Trophoblast cell (in vitro differentiated cells and primary cell): Measurements from ENCODE around the gene GBF1.

ENCODE experiments used
- DNase-seq, 2 donors: peaks; one replicate each; pipeline ENCODE4 v3.0.0-alpha.2; 2016
- H2AFZ ChIP-seq: 2 replicates; pipeline ENCODE4 v1.6.1; 2013; ENCODE audit warnings: low read length, moderate library complexity, mild to moderate bottlenecking; ENCODE audit not compliant: insufficient read depth, poor library complexity
- H2AK5ac ChIP-seq: 2 replicates; pipeline ENCODE4 v1.6.1; 2013; ENCODE audit warnings: mild to moderate bottlenecking, low read length
- H2BK120ac ChIP-seq: 2 replicates; pipeline ENCODE4 v1.6.1; 2013; ENCODE audit warnings: low read length, mild to moderate bottlenecking, moderate library complexity; ENCODE audit not compliant: insufficient read depth, poor library complexity
- H2BK12ac ChIP-seq: 2 replicates; pipeline ENCODE4 v1.6.1; 2013; ENCODE audit warnings: mild to moderate bottlenecking, low read length, moderate library complexity
- H2BK5ac ChIP-seq: 2 replicates; pipeline ENCODE4 v1.6.1; 2013; ENCODE audit warnings: low read length, low read depth, moderate library complexity, mild to moderate bottlenecking; ENCODE audit not compliant: poor library complexity
- H3K14ac ChIP-seq: 2 replicates; pipeline ENCODE4 v1.6.1; 2013; ENCODE audit warnings: mild to moderate bottlenecking, low read length
- H3K18ac ChIP-seq: 2 replicates; pipeline ENCODE4 v1.6.1; 2013; ENCODE audit warnings: mild to moderate bottlenecking, low read length
- H3K23ac ChIP-seq: 2 replicates; pipeline ENCODE4 v1.6.1; 2013; ENCODE audit warnings: low read length
- H3K27ac ChIP-seq: 2 replicates; pipeline ENCODE4 v1.5.1; 2013; ENCODE audit warnings: low read depth, mild to moderate bottlenecking, inconsistent platforms, low read length, moderate library complexity
- H3K27me3 ChIP-seq: 2 replicates; pipeline ENCODE4 v1.6.1; 2013; ENCODE audit warnings: inconsistent platforms, mild to moderate bottlenecking, low read length, moderate library complexity; ENCODE audit not compliant: insufficient read depth
- H3K36me3 ChIP-seq, 2 experiments: 1 replicate in 1 of 2; 2 replicates in 1 of 2; pipeline ENCODE4 v1.6.1; 2013; ENCODE audit warnings: low read length in 2 of 2, mild to moderate bottlenecking in 2 of 2, moderate library complexity in 1 of 2; ENCODE audit not compliant: insufficient read depth in 2 of 2, control insufficient read depth in 1 of 2
- H3K4ac ChIP-seq: 2 replicates; pipeline ENCODE4 v1.6.1; 2013; ENCODE audit warnings: low read depth, mild to moderate bottlenecking, low read length, moderate library complexity
- H3K4me1 ChIP-seq, 2 experiments: 1 replicate in 1 of 2; 2 replicates in 1 of 2; pipeline ENCODE4 v1.6.1; 2013; ENCODE audit warnings: low read length in 2 of 2, mild to moderate bottlenecking in 2 of 2, moderate library complexity in 1 of 2; ENCODE audit not compliant: insufficient read depth in 2 of 2, control insufficient read depth in 1 of 2
- H3K4me2 ChIP-seq: 2 replicates; pipeline ENCODE4 v1.6.1; 2013; ENCODE audit warnings: inconsistent platforms, mild to moderate bottlenecking, low read length, moderate library complexity
- H3K4me3 ChIP-seq: 2 replicates; pipeline ENCODE4 v1.5.1; 2013; ENCODE audit warnings: mild to moderate bottlenecking, low read depth, low read length, inconsistent platforms
- H3K79me1 ChIP-seq: one replicate; pipeline ENCODE4 v1.6.1; 2013; ENCODE audit warnings: low read length
- H3K79me2 ChIP-seq: 2 replicates; pipeline ENCODE4 v1.6.1; 2013; ENCODE audit warnings: low read length, mild to moderate bottlenecking; ENCODE audit not compliant: control insufficient read depth, insufficient read depth, poor library complexity
- H3K9ac ChIP-seq: 2 replicates; pipeline ENCODE4 v1.6.1; 2013; ENCODE audit warnings: mild to moderate bottlenecking, low read length
- H3K9me3 ChIP-seq: 2 replicates; pipeline ENCODE4 v1.6.1; 2013; ENCODE audit warnings: low read depth, mild to moderate bottlenecking, control low read depth, inconsistent platforms, low read length; ENCODE audit not compliant: insufficient read depth
- H4K12ac ChIP-seq: 2 replicates; pipeline ENCODE4 v1.6.1; 2013; ENCODE audit warnings: low read depth, mild to moderate bottlenecking, low read length, moderate library complexity
- H4K8ac ChIP-seq: 2 replicates; pipeline ENCODE4 v1.6.1; 2013; ENCODE audit warnings: low read depth, mild to moderate bottlenecking, low read length, moderate library complexity
- H4K91ac ChIP-seq: one replicate; pipeline ENCODE4 v1.6.1; 2013; ENCODE audit warnings: low read depth, mild to moderate bottlenecking, low read length, moderate library complexity
- WGBS: extraction: QIAGEN DNeasy Blood & Tissue Kit; methylation state at CpG from one replicate; pipeline ENCODE4 v1.1.7; 2013; ENCODE audit warnings: missing lambda C conversion rate; ENCODE audit not compliant: insufficient read length, insufficient coverage; ENCODE audit errors: extremely low coverage; 5-methylcytosine and 5-hydroxymethylcytosine counted together

Gene GBF1

GRCh38 chr10:102327641-102328040 is 82.3 kb downstream of the GBF1 start:
- no peaks in the 10 kb centered on the region for H3K9me3 ChIP-seq
- H3K4me3 ChIP-seq: no peak overlapping the region
- no peaks in the 10 kb centered on the region for H3K79me2 ChIP-seq
- no peak overlapping the region for H3K27ac ChIP-seq
- no peak overlapping the region for H3K23ac ChIP-seq
- H4K8ac ChIP-seq: no peak overlapping the region
- no peak overlapping the region for H3K4me2 ChIP-seq
- no peaks in the 10 kb centered on the region for H3K79me1 ChIP-seq
- H4K91ac ChIP-seq: no peak overlapping the region
- H3K14ac ChIP-seq: no peak overlapping the region
- no peak overlapping the region for H2BK120ac ChIP-seq
- no peaks in the 10 kb centered on the region for H3K36me3 ChIP-seq
- peaks cover 0 to 2% of the 10 kb centered on the region in 2 experiments for H3K4me1 ChIP-seq
- H2AK5ac ChIP-seq: no peak overlapping the region
- no peak overlapping the region for H3K18ac ChIP-seq
- no peak overlapping the region for H2BK5ac ChIP-seq
- no peak overlapping the region for H3K9ac ChIP-seq
- no peak for DNase-seq
- no peak overlapping the region for H4K12ac ChIP-seq
- no peaks in the 10 kb centered on the region for H3K27me3 ChIP-seq
- no CpG with 5 or more reads among the region's 2 CpGs for WGBS
- H2AFZ ChIP-seq: no peak overlapping the region
- no peak overlapping the region for H3K4ac ChIP-seq
- H2BK12ac ChIP-seq: no peak overlapping the region

GRCh38 chr10:102332772-102333171 is 87.4 kb downstream of the GBF1 start:
- no peaks in the 10 kb centered on the region for H3K27me3 ChIP-seq
- H2BK5ac ChIP-seq: no peak overlapping the region

DNA sequence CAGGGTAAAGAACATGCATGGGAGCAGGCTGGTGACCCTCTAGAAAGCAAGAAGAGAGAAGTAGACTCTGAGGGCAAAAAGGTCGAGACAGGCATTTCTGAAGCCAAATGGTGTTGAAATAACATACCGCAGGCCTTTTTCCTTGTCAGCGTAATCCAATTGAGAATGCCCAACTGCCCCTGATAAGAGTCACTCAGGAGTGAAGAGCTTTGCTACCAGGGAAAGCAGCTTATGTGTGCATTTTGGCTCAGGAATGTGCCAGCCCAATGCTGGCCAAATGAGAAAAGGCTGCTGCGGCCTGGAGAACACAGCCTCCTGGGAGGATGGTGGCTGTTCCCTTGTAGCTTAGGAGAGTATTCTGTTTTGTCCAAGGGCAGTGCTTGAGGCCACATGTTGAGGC is 88.8 kb downstream of the GBF1 start:
- no peak overlapping the region for H4K91ac ChIP-seq
- H2AFZ ChIP-seq: no peak overlapping the region

More at GRCh38 chr10:102332772-102333171, 87.4 kb downstream of the GBF1 start:
- no peak overlapping the region for H3K4me3 ChIP-seq
- no peak overlapping the region for H2BK120ac ChIP-seq
- no peak overlapping the region for H3K4me2 ChIP-seq
- no peak overlapping the region for H4K8ac ChIP-seq
- H2AK5ac ChIP-seq: no peak overlapping the region
- H3K4ac ChIP-seq: no peak overlapping the region
- no peak overlapping the region for H2AFZ ChIP-seq
- H3K23ac ChIP-seq: no peak overlapping the region
- DNase-seq: no peak
- H3K18ac ChIP-seq: no peak overlapping the region
- no peak overlapping the region for H4K12ac ChIP-seq
- H3K27ac ChIP-seq: no peak overlapping the region
- H4K91ac ChIP-seq: no peak overlapping the region
- H3K9ac ChIP-seq: no peak overlapping the region
- no peak overlapping the region for H3K14ac ChIP-seq
- no peaks in the 10 kb centered on the region for H3K79me1 ChIP-seq
- H2BK12ac ChIP-seq: no peak overlapping the region
- H3K9me3 ChIP-seq: no peaks in the 10 kb centered on the region
- no peaks in the 10 kb centered on the region for H3K79me2 ChIP-seq
- H3K36me3 ChIP-seq: no peaks in the 10 kb centered on the region
- H3K4me1 ChIP-seq: peaks cover 4 to 9% of the 10 kb centered on the region in 2 experiments

DNA sequence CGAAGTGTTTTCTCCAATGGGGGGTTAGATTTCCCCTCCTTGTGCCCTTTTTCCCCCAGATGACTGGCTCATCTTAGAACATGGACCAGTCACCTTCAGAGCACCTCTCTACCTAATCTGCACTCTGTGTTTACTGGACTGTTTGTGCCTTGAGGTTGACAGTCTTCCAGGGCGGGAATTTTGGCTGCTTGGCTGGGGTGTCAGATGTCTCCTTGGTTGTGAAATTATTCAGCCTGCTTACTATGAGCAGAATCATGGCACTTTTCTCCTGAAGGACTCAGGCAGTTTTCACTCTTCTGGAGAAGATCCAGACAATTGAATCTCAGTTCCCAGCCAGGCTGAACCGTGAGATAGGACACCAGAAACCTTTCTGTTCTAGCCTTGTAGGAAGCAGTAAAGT is 89.9 kb downstream of the GBF1 start:
- Histone ChIP-seq H2AK5ac (no peak overlapping the region), H4K91ac (no peak overlapping the region), H3K9ac (no peak overlapping the region), H3K4me3 (no peak overlapping the region), H2BK12ac (no peak overlapping the region), H3K23ac (no peak overlapping the region), H4K8ac (no peak overlapping the region), H3K36me3 (no peaks in the 10 kb centered on the region), H3K27ac (no peak overlapping the region), H3K9me3 (no peaks in the 10 kb centered on the region), H3K4me2 (no peak overlapping the region), H3K4me1 (peaks cover 4 to 9% of the 10 kb centered on the region in 2 experiments), H3K79me2 (no peaks in the 10 kb centered on the region), H3K27me3 (no peaks in the 10 kb centered on the region), H4K12ac (no peak overlapping the region), H3K14ac (no peak overlapping the region), H3K18ac (peak overlapping the region; percentile 8), H2AFZ (no peak overlapping the region), H2BK5ac (no peak overlapping the region), H3K79me1 (no peaks in the 10 kb centered on the region), H3K4ac (no peak overlapping the region), H2BK120ac (no peak overlapping the region)
- no peak for DNase-seq
- WGBS: no CpG with 5 or more reads among the region's 3 CpGs

More for the DNA sequence above, 88.8 kb downstream of the GBF1 start:
- H3K18ac ChIP-seq: no peak overlapping the region
- H3K9ac ChIP-seq: no peak overlapping the region
- H2BK12ac ChIP-seq: no peak overlapping the region
- H4K12ac ChIP-seq: no peak overlapping the region
- H3K79me2 ChIP-seq: no peaks in the 10 kb centered on the region
- H2BK120ac ChIP-seq: no peak overlapping the region
- no peak overlapping the region for H2AK5ac ChIP-seq
- H3K14ac ChIP-seq: no peak overlapping the region
- no peak overlapping the region for H4K8ac ChIP-seq
- H3K4me3 ChIP-seq: no peak overlapping the region
- no peak overlapping the region for H3K27ac ChIP-seq
- no peaks in the 10 kb centered on the region for H3K79me1 ChIP-seq
- no peaks in the 10 kb centered on the region for H3K9me3 ChIP-seq
- H3K4me1 ChIP-seq: peaks cover 4 to 9% of the 10 kb centered on the region in 2 experiments
- H3K23ac ChIP-seq: no peak overlapping the region
- no peaks in the 10 kb centered on the region for H3K36me3 ChIP-seq
- H2BK5ac ChIP-seq: no peak overlapping the region
- H3K4me2 ChIP-seq: no peak overlapping the region
- H3K4ac ChIP-seq: no peak overlapping the region
- no peaks in the 10 kb centered on the region for H3K27me3 ChIP-seq
- DNase-seq: peak; percentile 84 to 92
- WGBS: no CpG with 5 or more reads among the region's 4 CpGs
